Dedifferentiated amniotic fluid mesenchymal stem cell (primary cell): ENCODE measurements around the gene ZNF649.
A peak's percentile ranks its signal among the peaks of the same experiment; 100 is the strongest.

Experiments
- DNase-seq: peaks from one replicate; pipeline ENCODE4 v3.0.0-alpha.2; 2016; ENCODE audit errors: extremely low spot score

ZNF649 gene

GRCh38 chr19:51887522-51888498 lies 17.0 kb downstream of the ZNF649 start, which contains the start of gene ZNF577:
TSS of gene ZNF577 (minus strand) at chr19:51887951. CDS start at chr19:51880382, 7,569 bp downstream.
- peak; percentile 82 for DNase-seq

DNA sequence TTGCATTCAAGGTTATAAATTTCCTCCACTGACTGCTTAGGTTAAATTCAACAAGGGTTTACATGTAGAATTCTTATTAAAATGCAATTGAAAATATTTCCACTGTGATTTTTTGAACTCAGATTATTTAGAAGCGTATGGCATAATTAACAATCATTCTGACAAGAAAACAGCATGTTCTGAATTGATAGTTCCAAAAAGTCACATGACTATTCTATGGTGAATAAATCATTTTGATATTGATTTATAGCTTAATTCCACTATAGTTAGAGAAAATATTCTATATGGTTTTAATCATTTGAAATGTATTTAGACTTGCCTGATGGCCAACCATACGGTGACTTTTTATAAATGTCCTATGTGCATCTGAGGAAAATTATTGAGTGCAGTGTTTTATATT lies 20.1 kb downstream of the ZNF649 start:
- no peak for DNase-seq

DNA sequence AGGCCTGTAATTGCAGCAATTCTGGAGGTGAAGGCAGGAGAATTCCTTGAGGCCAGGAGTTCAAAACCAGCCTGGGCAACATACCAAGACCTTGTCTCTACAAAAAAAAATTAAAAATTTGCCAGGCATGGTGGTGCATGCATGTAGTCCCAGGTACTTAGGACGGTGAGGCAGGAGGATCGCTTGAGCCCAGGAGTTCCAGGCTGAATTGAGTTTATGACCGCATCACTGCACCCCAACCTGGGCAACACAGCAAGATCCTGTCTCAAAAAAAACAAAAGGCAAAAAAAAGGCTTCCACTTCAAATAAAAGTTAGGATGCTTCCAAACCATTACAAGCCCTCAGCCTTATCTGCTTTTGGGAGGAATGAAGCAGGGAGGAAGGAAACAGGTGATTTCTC lies 22.3 kb downstream of the ZNF649 start:
- DNase-seq = no peak

DNA sequence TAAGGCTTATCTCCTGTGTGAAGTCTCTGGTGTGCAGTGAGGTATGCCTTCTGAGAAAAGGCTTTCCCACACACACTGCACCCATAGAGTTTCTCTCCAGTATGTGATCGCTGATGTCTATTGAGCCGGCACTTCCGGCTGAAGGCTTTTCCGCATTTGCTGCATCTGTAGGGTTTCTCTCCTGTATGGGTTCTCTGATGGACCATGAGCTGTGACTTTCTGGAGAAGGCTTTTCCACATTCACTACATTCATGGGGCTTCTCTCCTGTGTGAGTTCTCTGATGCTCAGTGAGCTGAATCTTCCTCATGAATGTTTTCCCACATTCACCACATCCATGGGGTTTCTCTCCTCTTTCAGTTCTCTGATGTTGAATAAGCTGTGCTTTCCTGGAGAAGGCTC lies 31.7 kb downstream of the ZNF649 start:
- DNase-seq = no peak

DNA sequence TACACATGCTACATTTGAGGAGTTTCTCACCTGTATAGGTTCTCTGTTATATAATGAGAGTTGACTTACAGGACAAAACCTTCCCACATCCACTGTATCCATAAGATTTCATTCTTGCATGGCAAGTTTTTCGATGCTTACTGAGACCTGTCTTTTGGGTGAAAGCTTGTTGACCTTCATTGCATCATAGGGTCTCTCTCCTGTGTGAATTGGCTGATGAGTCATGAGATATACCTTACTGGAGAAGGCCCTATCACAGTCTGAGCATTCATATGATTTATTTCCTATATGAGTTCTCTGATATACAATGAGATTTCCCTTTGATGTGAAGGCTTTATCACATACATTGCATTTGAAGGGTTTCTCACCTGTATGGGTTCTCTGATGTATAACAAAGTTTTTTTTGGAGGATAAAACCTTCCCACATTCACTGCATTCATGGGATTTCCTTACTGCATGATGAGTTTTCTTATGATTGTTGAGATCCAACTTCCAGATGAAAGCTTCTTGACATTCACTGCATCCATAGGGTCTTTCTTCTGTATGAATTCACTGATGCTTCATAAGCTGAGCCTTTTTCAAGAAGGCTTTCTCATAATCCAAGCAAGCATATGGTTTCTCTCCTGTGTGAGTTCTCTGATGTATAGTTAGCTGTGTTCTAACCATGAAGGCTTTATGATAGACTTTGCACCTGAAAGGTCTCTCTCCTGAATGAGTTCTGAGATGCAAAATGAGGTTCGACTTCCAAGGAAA lies 42.8 kb downstream of the ZNF649 start:
- DNase-seq = no peak
